HepG2 (cell line): ENCODE measurements around the gene FLG2.
A peak's percentile ranks its signal among the peaks of the same experiment; 100 is the strongest.

Experiments used
- FIP1L1 ChIP-seq: fragments of 200-400 bp; formaldehyde crosslinking; IDR thresholded peaks from 2 replicates; pipeline ENCODE4 v1.6.1; 2018; ENCODE audit warnings: low read depth, mild to moderate bottlenecking, low read length, moderate library complexity, borderline replicate concordance; ENCODE audit not compliant: insufficient read depth
- FLYWCH1 ChIP-seq: sonication (generic); formaldehyde crosslinking; IDR thresholded peaks from 2 replicates; pipeline ENCODE4 v1.8.1; 2023; ENCODE audit warnings: mild to moderate bottlenecking, missing genetic modification reagents
- TF ChIP-seq, protein P1 (sequence below): IDR thresholded peaks from 2 replicates; pipeline ENCODE4 v1.6.1; 2016; ENCODE audit warnings: low read depth, borderline replicate concordance
- TF ChIP-seq, protein P2 (sequence below): sonication (generic); formaldehyde crosslinking; IDR thresholded peaks from 2 replicates; pipeline ENCODE4 v1.5.0; 2020; ENCODE audit warnings: mild to moderate bottlenecking, missing genetic modification reagents, moderate library complexity
- TF ChIP-seq, protein P3 (sequence below): sonication (generic); formaldehyde crosslinking; IDR thresholded peaks from 2 replicates; pipeline ENCODE4 v1.4.0; 2020; ENCODE audit warnings: low read depth, missing genetic modification reagents
- TF ChIP-seq, protein P4 (sequence below): IDR thresholded peaks from 2 replicates; pipeline ENCODE4 v1.6.1; 2018; ENCODE audit warnings: missing genetic modification reagents

GRCh38 chr1:152347116-152347728 is 12.6 kb downstream of the FLG2 start:
- TF ChIP-seq FLYWCH1 = no peak
- TF ChIP-seq, protein P1, sequence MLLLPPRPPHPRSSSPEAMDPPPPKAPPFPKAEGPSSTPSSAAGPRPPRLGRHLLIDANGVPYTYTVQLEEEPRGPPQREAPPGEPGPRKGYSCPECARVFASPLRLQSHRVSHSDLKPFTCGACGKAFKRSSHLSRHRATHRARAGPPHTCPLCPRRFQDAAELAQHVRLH (CRISPR knock-in tag) = no peak
- TF ChIP-seq, protein P2, sequence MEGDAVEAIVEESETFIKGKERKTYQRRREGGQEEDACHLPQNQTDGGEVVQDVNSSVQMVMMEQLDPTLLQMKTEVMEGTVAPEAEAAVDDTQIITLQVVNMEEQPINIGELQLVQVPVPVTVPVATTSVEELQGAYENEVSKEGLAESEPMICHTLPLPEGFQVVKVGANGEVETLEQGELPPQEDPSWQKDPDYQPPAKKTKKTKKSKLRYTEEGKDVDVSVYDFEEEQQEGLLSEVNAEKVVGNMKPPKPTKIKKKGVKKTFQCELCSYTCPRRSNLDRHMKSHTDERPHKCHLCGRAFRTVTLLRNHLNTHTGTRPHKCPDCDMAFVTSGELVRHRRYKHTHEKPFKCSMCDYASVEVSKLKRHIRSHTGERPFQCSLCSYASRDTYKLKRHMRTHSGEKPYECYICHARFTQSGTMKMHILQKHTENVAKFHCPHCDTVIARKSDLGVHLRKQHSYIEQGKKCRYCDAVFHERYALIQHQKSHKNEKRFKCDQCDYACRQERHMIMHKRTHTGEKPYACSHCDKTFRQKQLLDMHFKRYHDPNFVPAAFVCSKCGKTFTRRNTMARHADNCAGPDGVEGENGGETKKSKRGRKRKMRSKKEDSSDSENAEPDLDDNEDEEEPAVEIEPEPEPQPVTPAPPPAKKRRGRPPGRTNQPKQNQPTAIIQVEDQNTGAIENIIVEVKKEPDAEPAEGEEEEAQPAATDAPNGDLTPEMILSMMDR (CRISPR knock-in tag) = peak; percentile 70
- TF ChIP-seq, protein P3, sequence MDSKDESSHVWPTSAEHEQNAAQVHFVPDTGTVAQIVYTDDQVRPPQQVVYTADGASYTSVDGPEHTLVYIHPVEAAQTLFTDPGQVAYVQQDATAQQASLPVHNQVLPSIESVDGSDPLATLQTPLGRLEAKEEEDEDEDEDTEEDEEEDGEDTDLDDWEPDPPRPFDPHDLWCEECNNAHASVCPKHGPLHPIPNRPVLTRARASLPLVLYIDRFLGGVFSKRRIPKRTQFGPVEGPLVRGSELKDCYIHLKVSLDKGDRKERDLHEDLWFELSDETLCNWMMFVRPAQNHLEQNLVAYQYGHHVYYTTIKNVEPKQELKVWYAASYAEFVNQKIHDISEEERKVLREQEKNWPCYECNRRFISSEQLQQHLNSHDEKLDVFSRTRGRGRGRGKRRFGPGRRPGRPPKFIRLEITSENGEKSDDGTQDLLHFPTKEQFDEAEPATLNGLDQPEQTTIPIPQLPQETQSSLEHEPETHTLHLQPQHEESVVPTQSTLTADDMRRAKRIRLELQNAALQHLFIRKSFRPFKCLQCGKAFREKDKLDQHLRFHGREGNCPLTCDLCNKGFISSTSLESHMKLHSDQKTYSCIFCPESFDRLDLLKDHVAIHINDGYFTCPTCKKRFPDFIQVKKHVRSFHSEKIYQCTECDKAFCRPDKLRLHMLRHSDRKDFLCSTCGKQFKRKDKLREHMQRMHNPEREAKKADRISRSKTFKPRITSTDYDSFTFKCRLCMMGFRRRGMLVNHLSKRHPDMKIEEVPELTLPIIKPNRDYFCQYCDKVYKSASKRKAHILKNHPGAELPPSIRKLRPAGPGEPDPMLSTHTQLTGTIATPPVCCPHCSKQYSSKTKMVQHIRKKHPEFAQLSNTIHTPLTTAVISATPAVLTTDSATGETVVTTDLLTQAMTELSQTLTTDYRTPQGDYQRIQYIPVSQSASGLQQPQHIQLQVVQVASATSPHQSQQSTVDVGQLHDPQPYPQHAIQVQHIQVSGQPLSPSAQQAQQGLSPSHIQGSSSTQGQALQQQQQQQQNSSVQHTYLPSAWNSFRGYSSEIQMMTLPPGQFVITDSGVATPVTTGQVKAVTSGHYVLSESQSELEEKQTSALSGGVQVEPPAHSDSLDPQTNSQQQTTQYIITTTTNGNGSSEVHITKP (CRISPR knock-in tag) = no peak
- no peak for TF ChIP-seq FIP1L1
- TF ChIP-seq, protein P4, sequence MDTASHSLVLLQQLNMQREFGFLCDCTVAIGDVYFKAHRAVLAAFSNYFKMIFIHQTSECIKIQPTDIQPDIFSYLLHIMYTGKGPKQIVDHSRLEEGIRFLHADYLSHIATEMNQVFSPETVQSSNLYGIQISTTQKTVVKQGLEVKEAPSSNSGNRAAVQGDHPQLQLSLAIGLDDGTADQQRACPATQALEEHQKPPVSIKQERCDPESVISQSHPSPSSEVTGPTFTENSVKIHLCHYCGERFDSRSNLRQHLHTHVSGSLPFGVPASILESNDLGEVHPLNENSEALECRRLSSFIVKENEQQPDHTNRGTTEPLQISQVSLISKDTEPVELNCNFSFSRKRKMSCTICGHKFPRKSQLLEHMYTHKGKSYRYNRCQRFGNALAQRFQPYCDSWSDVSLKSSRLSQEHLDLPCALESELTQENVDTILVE (CRISPR knock-in tag) = no peak
